Measurements from ENCODE around the gene PPP1R8.
A peak's percentile ranks its signal among the peaks of the same experiment; 100 is the strongest.

The PPP1R8 gene

DNA sequence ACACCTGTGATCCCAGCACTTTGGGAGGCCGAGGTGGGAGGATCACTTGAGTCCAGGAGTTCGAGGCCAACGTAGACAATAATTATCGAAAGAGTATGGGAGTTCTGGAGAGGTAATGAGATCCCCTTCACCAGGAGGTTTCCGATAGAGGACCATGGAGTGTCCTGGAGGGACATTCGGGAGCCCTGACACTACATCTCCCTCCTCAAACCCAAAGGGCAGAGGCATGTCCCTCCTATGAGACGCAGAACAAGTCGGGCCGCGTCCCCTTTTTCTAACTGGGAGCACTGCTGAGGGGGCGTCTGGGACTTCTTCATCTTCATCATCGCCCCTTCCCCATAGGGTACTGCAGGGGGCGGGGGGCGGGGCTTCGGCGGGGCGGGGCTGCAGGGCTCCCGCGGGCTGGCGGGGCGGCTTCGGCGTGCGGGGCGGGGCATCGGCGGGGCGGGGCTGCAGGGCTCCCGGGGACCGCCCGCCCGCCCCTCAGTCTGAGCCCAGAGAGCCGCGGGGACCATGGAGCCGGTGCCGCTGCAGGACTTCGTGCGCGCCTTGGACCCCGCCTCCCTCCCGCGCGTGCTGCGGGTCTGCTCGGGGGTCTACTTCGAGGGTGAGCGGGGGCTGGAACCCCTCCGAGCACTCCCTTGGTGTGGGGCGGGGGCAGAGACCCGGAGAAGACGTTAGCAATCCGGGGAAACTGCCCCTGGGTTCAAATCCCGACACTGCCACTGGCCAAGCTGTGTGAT lies 41.6 kb downstream of the PPP1R8 start, which contains the start of gene THEMIS2:
THEMIS2 (plus strand) TSS at position 486 of the 743 bp plus-strand sequence; CDS start at position 514, 28 bp downstream.
- DNase-seq (ENCODE audit: low spot score), result peak; percentile 14

DNA sequence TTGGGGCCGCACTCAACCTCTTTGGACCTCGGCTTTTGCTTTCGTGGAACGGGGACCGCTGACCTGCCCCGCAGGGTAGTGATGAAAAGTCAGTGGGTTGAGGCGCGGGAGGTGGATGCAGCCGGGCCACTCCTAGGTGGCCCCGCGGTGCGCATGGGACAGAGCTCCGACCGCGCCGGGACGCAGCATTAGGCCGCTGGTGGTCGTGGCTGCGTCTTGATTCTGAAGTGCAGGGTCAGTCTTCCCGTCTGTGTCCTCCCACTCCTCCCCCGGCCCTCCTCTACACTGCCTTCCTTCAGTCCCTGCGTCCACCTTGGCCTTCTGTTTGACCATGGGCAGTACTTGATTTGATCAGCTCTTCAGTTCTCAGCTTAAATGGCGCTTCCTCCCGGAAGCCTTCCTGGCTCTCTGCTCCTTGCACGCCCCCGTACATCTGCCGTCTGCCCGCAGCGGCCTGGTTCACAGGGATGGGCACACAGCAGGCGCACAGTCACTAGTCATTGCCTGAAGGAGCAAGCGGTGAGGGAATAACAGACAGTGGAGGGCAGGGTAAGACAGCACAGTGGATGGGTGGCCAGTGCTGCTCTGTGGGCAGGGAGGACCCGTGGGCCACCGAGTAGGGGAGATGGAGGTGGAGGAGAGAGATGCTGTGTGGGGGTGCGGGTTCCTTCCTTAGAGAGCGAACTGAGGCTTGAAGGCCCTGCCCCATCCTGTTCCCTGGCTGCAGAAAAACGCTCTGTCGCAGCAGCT lies 42.4 kb downstream of the PPP1R8 start:
- no peak for DNase-seq (ENCODE audit: low spot score)

DNA sequence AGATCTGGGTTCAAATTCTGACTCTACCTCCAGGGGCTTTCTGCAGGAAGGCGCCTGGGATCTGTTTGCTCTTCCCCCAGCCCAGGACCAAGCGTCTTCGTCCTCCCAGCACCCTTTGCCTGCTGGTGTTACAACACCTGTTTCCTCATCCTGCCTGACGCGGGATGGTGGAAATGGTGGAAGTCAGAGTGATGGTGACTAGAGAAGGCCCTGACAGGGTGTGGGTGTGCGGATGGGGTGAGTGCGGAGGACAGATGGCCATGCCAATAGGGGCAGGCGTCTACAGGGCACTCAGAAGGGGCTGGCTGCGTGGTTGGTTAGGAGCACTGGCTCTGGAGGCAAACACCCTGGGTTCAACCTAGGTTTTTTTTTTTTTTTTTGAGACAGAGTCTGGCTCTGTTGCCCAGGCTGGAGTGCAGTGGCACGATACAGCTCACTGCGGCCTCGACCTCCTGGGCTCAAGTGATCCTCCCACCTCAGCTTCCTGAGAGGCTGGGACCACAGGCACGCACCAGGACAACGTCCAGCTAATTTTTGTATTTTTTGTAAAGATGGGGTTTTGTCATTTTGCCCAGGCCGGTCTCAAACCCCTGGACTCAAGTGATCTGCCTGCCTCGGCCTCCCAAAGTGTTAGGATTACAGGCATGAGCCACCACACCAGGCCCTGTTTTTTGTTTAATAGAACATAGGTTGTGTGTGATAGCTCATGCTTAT lies 43.2 kb downstream of the PPP1R8 start:
- no peak for DNase-seq (ENCODE audit: low spot score)

DNA sequence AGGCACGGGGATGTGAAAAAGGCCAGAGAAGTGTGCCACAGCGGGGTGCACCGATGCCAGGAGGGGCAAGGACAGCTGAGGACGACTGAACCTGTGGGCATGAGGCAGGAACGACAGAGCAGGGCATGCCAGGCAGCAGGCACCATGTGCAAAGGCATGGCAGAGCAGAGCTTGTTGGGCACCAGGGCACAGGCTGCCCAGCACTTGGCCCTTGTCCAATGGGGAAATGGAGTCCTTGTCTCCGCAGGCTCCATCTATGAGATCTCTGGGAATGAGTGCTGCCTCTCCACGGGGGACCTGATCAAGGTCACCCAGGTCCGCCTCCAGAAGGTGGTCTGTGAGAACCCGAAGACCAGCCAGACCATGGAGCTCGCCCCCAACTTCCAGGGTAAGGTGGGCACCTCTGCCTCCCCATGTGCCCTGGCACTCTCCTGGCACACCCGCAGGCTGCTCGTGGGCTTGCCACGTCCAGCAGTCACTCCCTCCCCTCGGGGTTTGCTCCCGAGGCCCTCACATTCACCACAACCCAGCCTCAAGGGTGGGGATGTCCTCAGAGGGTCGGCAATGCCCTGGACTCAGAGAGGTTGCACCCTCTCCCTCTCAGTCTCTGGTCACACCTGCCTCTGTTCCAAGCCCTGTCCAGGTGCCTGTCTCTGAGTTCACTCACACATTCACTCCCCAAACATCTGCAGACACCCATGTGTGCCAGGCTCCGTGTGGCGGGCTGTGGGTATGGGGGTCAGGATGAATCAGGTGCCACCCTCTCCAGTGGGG lies 45.9 kb downstream of the PPP1R8 start:
- no peak for DNase-seq (ENCODE audit: low spot score)

DNA sequence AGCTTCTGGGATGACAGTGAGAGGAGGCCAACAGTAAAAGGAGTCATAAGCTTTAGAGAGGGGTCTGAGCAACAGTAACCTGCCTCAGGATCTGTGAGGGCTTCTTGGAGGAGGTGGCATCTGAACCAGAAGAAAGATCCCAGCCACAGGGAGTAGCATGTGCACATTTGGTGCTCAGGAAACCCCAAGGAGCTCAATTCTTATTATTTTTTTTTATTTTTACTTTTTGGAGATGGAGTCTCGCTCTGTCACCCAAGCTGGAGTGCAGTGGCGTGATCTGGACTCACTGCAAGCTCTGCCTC lies 46.5 kb downstream of the PPP1R8 start:
- no peak for DNase-seq (ENCODE audit: low spot score)

DNA sequence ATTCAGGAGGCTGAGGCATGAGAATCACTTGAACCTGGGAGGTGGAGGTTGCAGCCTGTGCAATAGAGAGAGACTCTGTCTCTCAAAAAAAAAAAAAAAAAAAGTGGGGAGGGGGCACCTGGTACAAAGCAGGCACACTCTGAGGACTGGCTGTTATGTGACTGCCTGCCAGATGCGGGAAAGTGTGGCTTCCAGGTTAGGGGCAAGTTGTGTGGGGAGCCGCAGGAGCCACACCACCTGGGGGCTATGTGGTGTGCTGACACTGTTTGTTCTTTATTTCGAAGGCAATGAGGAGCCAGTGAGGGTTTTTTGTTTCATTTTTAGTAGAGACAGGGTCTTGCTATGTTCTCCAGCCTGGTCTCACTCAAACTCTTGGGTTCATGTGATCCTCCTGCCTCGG lies 47.5 kb downstream of the PPP1R8 start:
- no peak for DNase-seq (ENCODE audit: low spot score)

DNA sequence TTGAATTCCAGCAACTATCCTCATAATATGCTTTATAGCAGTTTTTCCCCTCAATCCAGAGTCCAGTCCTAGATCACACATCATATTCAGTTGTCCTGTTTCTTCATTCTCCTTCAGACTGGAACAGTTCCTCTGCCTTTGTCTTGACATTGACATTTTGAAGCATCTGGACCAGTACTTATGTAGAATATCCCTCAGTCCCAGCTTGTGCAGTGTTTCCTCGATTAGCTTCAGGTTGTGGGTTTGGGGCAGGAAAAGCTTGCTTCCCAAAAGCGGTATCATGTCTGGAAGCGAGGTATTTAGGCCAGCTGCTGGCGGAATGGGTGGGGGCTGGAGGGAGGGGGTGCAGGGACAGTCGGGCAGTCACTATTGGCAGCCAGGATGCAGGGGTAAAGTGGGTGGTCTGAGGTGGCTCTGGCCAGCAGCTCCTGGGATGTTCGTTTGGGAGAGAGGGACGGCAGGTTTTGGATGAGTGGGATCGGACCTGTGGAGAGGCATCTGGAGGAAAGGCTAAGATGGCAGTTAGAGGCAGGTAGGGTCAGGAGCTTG lies 48.3 kb downstream of the PPP1R8 start:
- DNase-seq (ENCODE audit: low spot score), result no peak

DNA sequence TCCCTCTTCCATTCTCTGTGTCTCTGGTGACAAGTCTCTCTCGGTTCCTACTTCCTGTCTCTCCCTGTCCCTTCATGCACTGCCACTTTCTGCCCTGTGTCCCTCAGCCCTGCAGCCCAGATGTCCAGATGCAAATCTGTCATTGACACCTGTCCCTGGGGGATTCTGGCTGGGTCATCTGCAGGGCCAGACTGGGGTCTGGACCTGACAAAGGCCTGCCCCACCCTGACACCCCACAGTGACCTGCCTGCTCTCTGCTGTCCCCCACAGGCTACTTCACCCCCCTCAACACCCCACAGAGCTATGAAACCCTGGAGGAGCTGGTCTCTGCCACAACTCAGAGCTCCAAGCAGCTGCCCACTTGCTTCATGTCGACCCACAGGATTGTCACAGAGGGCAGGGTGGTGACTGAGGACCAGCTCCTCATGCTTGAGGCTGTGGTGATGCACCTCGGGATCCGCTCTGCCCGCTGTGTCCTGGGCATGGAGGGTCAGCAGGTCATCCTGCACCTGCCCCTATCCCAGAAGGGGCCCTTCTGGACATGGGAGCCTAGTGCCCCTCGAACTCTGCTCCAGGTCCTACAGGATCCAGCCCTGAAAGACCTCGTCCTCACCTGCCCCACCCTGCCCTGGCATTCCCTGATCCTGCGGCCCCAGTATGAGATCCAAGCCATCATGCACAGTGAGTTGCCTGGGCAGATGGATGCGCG lies 48.9 kb downstream of the PPP1R8 start:
- no peak for DNase-seq (ENCODE audit: low spot score)

DNA sequence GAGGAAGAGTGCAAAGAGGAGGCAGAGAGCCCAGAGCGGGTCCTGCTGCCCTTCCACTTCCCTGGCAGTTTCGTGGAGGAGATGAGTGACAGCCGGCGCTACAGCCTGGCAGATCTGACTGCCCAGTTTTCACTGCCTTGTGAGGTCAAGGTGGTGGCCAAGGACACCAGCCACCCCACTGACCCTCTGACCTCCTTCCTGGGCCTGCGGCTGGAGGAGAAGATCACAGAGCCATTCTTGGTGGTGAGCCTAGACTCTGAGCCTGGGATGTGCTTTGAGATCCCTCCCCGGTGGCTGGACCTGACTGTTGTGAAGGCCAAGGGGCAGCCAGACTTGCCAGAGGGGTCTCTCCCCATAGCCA lies 51.9 kb downstream of the PPP1R8 start:
- no peak for DNase-seq (ENCODE audit: low spot score)

DNA sequence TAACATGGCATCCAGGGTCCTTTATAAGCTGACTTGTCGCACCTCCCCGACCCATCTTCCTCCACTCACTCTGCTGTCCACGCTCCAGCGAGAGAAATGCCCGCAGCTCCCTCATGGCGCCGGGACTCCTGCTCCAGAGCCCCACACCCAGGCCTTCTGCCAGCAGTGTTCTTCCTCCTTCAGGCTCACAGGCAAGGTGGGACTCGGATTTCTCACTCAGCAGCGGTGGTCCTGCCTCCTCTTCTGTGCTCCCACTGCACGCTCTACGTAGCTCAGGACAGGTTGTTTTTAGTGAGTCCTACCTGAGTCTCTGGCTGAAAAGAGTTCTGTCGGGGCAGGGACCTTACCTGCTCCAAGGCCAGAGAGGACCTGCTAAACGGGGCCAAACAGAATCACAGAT lies 53.0 kb downstream of the PPP1R8 start:
- no peak for DNase-seq (ENCODE audit: low spot score)

DNA sequence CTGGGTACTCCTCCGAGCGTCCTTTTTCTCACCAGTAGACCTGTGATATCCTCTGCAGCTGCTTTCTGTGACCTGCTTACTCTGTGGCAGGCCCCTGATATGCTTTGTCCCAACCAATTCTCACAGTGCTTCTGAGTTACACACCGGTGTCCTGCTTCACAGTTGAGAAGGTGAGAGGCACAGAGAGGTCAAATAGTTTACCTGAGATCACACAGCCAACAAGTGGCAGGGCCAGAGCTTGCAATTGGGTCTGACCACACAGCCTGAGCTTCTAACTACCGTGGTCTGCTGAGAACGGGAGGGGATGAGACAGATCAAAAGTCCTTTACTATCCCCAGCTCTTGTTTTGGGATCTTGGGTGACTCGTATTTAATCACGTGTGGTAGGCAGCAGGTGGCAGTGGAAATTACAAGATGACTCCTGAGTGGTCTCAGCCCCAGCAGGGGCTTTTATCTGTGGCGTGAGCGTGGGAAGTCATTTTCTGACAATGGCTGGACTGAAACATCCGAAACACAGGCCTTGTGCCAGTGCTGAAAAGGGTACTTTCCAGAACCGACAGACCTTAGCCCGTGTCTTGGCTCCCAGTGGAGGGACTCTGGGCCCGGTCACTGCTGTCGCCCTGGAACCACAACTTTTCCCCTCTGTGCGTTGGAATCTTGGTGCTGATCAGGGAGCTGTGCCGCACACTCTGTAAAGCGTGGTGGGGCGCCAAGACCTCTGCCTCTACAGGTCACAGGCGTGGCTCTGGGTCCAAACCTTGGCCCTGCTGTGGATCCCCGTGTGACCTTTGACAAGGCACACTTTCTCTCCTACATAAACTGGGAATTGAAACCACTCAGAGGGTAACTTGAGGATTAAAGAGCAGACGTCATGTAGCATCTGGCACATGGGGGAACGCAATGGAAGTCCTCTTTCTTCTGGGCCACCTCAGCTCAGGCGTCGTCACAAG lies 53.7 kb downstream of the PPP1R8 start:
- no peak for DNase-seq (ENCODE audit: low spot score)

DNA sequence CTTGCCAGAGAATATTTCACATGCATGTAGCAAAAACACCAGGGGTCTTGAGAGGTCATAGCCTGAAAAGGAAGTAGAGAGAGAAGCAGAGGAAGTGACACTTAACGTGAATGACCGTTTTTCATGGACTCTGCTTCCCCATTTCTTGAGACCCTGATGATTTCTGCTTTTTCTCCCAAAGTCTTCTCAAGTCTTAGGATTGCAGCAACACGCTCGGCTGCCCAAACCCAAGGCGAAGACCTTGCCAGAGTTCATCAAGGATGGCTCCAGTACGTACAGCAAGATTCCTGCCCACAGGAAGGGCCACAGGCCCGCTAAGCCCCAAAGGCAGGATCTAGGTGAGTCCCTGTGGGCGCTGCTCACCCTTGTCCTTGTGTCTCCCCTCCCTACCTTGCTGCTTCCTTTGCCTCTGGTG lies 54.5 kb downstream of the PPP1R8 start:
- no peak for DNase-seq (ENCODE audit: low spot score)

DNA sequence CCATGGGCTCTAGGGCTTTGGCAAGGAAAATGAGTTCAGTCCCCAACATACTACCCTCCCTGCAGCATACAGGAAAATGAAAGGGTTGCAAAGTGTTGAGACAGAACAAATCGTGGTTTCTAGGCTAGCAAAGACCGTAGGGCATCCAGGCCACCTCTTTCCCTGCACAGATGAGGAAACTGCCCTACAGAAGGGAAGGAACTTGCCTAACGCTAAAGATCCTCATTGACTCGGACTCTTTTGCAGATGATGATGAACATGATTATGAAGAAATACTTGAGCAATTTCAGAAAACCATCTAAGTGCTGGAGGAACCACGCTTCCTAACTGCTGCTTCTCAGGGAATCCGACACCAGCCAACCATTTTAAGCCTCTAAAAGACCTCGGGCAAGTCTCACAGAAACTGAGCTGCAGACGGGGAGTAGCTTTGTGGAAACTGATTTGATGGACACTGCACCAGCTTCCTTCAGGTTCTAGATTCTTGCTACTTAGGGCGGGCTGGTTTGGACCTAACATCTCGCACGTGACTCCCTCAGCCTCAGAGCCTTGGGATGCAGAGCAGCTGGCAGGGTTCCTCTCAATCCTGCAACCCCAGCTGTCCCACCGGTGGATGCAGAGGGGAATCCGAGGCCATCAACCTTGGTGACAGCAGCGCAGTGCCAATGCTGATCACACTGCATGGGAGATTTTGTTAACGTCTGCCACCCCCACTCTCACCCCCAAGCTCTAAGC lies 55.2 kb downstream of the PPP1R8 start:
- no peak for DNase-seq (ENCODE audit: low spot score)

DNA sequence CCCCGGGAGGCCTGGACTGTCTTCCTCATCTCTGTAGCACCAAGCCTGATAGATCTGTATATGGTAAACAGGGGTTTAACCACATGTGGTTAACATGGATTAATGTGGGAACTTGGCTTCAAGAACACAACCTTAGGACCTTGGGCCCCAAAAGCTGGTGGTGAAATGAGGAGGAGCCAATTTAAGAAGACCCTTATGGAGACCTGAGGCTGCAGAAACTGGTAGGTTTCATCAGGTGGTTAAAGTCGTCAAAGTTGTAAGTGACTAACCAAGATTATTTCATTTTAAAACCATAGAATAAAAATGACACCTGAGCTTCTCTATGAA lies 55.7 kb downstream of the PPP1R8 start:
- no peak for DNase-seq (ENCODE audit: low spot score)

DNA sequence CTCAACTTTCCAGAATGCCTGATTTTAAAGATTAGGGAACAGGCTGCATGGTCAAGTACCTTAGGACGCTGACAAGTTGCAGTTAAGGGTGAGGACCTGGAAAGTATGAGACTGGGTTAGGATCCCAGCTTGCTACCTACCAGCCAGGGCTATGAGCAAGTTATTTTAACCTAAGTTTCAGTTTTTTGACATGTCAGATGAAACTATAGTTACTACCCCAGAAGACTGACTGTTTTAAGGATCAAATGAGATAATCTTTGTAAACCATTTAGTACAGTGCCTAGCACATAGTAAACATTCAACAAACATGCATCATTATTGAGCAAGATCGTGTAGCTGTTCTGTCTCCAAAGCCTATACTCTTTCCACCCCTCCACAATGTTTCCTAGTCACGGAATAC lies 56.2 kb downstream of the PPP1R8 start:
- DNase-seq (ENCODE audit: low spot score), result no peak

DNA sequence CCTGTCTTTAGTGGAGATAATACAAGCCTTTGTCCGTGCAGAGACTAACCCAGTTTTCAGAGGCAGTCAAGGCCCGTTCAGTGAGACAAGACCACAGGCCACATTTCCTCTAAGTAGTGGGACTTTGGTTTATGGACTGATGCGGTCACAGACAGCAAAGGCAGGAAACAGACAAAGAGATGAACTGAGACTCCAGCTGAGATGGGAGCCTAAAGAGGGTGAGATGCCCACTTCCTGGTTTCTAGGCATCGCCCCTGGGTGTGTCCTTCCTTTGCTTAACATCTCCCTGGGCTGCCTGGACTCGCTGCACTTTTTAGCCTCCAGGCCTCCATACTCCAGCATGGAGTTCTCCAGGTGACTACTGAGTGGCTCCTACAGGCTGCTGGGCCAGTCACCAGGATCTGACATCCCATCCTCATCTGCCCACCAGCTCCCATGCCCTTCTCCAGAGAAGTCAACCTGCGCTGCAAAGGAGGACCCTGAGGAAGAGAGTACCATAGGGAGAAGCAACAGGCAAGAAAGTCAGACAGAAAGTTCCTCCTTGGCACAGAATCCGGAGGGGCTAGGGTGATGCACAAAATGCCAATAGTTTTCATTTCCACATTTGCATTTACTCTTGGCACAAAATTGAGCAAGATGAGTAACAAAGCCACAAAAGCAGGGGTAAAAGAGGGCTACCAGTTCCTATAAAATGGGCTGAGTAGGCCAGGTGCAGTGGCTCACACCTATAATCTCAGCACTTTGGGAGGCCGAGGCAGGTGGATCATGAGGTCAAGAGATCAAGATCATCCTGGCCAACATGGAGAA lies 56.8 kb downstream of the PPP1R8 start:
- no peak for DNase-seq (ENCODE audit: low spot score)

DNA sequence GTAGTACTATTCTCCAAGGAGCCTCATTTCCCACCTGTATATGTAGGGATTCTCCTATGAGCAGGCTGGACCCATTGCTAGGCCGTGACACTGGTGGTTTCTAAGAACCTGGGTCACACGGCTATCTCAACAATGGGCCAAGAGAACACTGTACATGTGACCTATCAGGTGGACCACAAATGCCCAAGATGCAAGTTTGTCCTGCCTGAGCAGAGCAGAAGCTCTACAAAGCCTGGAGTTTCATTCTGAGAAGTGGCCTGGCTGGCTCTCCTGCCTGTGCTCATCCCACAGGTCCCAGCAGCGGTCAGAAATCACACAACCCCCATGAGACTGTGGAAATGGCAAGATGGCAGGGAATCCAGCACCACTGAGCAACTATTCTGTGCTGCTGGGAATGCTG lies 58.9 kb downstream of the PPP1R8 start:
- DNase-seq (ENCODE audit: low spot score), result no peak

DNA sequence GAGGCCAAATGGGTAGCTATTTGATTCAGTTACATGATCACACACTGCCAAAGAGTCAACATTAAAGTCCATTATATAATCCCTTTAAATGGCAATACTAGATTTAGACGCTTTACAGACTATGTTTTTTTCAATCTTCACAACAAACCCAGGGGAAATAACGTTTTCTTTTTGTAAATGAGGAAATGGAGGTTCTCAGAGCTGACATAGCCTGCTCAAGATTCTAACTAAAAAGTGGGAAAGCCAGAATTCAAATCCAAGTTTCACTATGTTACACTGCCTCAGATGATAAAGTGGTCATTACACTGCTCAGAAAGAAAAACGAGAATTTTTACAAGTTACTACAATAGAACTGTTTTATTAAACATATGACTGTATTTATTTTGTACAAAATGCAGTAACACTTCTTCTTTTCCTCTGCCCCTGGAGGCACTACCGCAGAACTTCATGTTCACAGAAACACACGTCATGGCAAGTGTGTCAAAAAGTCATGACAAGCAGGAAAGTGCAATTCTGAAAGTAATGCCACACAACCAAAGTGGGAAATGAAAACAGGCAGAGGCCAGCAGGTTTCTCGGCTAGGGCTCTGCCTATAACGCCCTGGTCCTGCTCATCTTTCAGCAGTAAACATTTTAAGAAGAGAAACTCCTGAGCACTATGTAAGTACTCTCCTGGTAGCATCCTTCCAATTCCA lies 60.8 kb downstream of the PPP1R8 start:
- no peak for DNase-seq (ENCODE audit: low spot score)

Data from LoVo (cell line).